Kidney (tissue), 14 donors: ENCODE measurements around the gene JAK3. TPM values are rescaled to one million over a fixed set of nuclear protein-coding genes. Genes with fewer than 3 reads are reported as not detected.

Experiments
- DNase-seq, 5 donors: peaks; one replicate each; pipeline ENCODE4 v3.0.0-alpha.2; 2013 to 2020
- FAIRE-seq: peaks from 2 replicates; lab custom pipeline; 2012; peaks lifted over from hg19 to GRCh38; lab: Jason Lieb, UNC
- H3K27ac ChIP-seq, 2 donors: one replicate each; pipeline ENCODE4 v1.7.0; 2013; ENCODE audit warnings: low read depth in 2 of 2, low read length in 2 of 2, inconsistent platforms in 1 of 2
- H3K27me3 ChIP-seq: one replicate; pipeline ENCODE4 v1.7.1; 2013; ENCODE audit warnings: low read length, inconsistent platforms; ENCODE audit not compliant: control insufficient read depth, insufficient read depth
- H3K36me3 ChIP-seq, 3 donors: one replicate each; pipeline versions ENCODE4 v1.7.0 to v1.7.1; 2013; ENCODE audit warnings: low read length in 3 of 3, control low read depth in 1 of 3, inconsistent platforms in 1 of 3; ENCODE audit not compliant: insufficient read depth in 3 of 3, control insufficient read depth in 2 of 3
- H3K4me1 ChIP-seq, 3 donors: one replicate each; pipeline versions ENCODE4 v1.7.0 to v1.7.1; 2013; ENCODE audit warnings: low read length in 3 of 3, inconsistent platforms in 1 of 3, low read depth in 1 of 3; ENCODE audit not compliant: control insufficient read depth in 2 of 3, insufficient read depth in 2 of 3
- H3K4me3 ChIP-seq, 3 donors: one replicate each; pipeline versions ENCODE4 v1.7.0 to v1.8.1; 2013; ENCODE audit warnings: low read length in 3 of 3, control low read depth in 1 of 3, inconsistent platforms in 1 of 3
- H3K9ac ChIP-seq, 3 donors: one replicate each; pipeline versions ENCODE4 v1.7.0 to v1.7.1; 2013; ENCODE audit warnings: low read length in 3 of 3, control low read depth in 1 of 3, inconsistent platforms in 1 of 3
- H3K9me3 ChIP-seq, 3 donors: one replicate each; pipeline versions ENCODE4 v1.7.0 to v1.7.1; 2013; ENCODE audit warnings: low read length in 3 of 3, control low read depth in 1 of 3, inconsistent platforms in 1 of 3; ENCODE audit not compliant: control insufficient read depth in 2 of 3, insufficient read depth in 1 of 3
- CTCF ChIP-seq: IDR thresholded peaks from 3 replicates; pipeline ENCODE4 v1.5.1; 2012; ENCODE audit warnings: mild to moderate bottlenecking, moderate library complexity, borderline replicate concordance; ENCODE audit not compliant: insufficient read depth; ENCODE audit errors: extremely low read depth
- intact Hi-C: fragments of 100-400 bp; cut with DNase I; formaldehyde crosslinking; loops from one replicate; pipeline ENCODE4 v1.11.1; 2022
- polyA plus RNA-seq: library from polyadenylated mRNA; stranded (reverse); fragments of 350-450 nt; fragmentation: Illumina TruSeq; extraction: RNeasy Lipid Tissue Mini Kit (QIAGEN cat#74804); gene quantifications from one replicate; pipeline ENCODE4 v1.2.3, GENCODE V29; 2014; ENCODE audit warnings: low read depth, low replicate concordance; ENCODE audit not compliant: insufficient read depth
- total RNA-seq: library from RNA; stranded (reverse); fragmentation: NEBNext Ultra II Directional; extraction: Animal tissue kit (Norgen Biotek cat#: 25700); gene quantifications from one replicate; pipeline ENCODE4 v1.2.1, GENCODE V29; 2021
- donor health status: control.
- donor health status: control.
- donor health status: control.
- donor health status: control.
- donor health status: control.
- donor health status: DM: yes; HTN: yes; CAD: no.
- donor health status: Normal renal cell carcinoma (clear cell type).

JAK3 gene
- total and polyA plus RNA-seq, 2 donors from 2014 or later: 3.5 to 30.8 TPM

GRCh38 chr19:17871878-17872250, 24.1 kb upstream of the JAK3 start, which contains the start of gene SLC5A5:
Gene SLC5A5 (plus strand): TSS chr19:17871945. CDS start chr19:17872320, 375 bp downstream.
- DNase-seq (no peak), FAIRE-seq (no peak)
- no peak within 1 kb of the TSS for H3K27ac ChIP-seq
- TF ChIP-seq CTCF: no peak
- peaks cover 0 to 3% (median 0%) of the 10 kb centered on the region in 3 donors for H3K4me1 ChIP-seq
- H3K27me3 ChIP-seq: peaks cover 19% of the 10 kb centered on the region
- no peak within 1 kb of the TSS for H3K4me3 ChIP-seq
- H3K9ac ChIP-seq: no peak within 1 kb of the TSS
- no peaks in the 10 kb centered on the region for H3K36me3 ChIP-seq
- intact Hi-C loops: no loop called here
- no peaks in the 10 kb centered on the region for H3K9me3 ChIP-seq

- no peaks in the 10 kb centered on the region for H3K9me3 ChIP-seq
- no peak for TF ChIP-seq CTCF
- intact Hi-C loops: no loop called here
- H3K36me3 ChIP-seq: no peaks in the 10 kb centered on the region
- H3K4me3 ChIP-seq: no peak overlapping the region
- FAIRE-seq (no peak), DNase-seq (no peak)
- no peak overlapping the region for H3K27ac ChIP-seq
- H3K27me3 ChIP-seq: peaks cover 19% of the 10 kb centered on the region
- no peak overlapping the region for H3K9ac ChIP-seq
- peaks cover 0 to 3% (median 0%) of the 10 kb centered on the region in 3 donors for H3K4me1 ChIP-seq
These were observed 23.5 kb upstream of the JAK3 start for GRCh38 chr19:17871032-17871877.

- Histone ChIP-seq H3K9me3 (no peaks in the 10 kb centered on the region), H3K4me3 (no peak overlapping the region), H3K27ac (no peak overlapping the region), H3K36me3 (peaks cover 0 to 7% (median 1%) of the 10 kb centered on the region in 3 donors), H3K4me1 (peaks cover 0 to 3% (median 0%) of the 10 kb centered on the region in 3 donors), H3K9ac (no peak overlapping the region), H3K27me3 (peaks cover 19% of the 10 kb centered on the region)
- no peak for TF ChIP-seq CTCF
- intact Hi-C loops: no loop called here
- DNase-seq (no peak), FAIRE-seq (no peak)
These were observed 21.4 kb upstream of the JAK3 start for GRCh38 chr19:17869114-17869608.
